HCT116 (cell line): ENCODE measurements around the gene ADAMTS14. TPM values are rescaled to one million over a fixed set of nuclear protein-coding genes. Genes with fewer than 3 reads are reported as not detected.

Source experiments
- ATAC-seq: fragments of 200-7000 bp; cut with Tn5 transposase; 2 replicates; pipeline ENCODE4 v1.9.1; 2020; ENCODE audit warnings: mild to moderate bottlenecking, moderate library complexity
- BruUV-seq: library from RNA; stranded (reverse); fragments of 400-500 nt; replicated peaks from 2 replicates; lab custom pipeline; 2021; lab: Mats Ljungman, UMichigan
- CTCF ChIA-PET: fragments of 300-600 bp; sonication (Branson Sonifier 250); formaldehyde crosslinking; loops from one replicate; lab custom pipeline; 2021; ENCODE audit warnings: antibody characterized with exemption; lab: Charles Lee
- POLR2A ChIA-PET: fragments of 300-600, 350-600 bp; sonication (Branson Sonifier 250); formaldehyde crosslinking; loops from one replicate; lab custom pipeline; 2021; ENCODE audit warnings: antibody characterized with exemption; lab: Charles Lee
- RAD21 ChIA-PET, 2 experiments: fragments of 300-600 bp; sonication (Branson Sonifier 250); formaldehyde crosslinking; loops; one replicate each; lab custom pipeline; 2023; ENCODE audit warnings: low total read pairs in 2 of 2; ENCODE audit not compliant: uncharacterized antibody in 2 of 2, unreplicated experiment in 2 of 2, low non-redundant PET in 1 of 2; lab: Charles Lee
- DNase-seq: peaks from one replicate; pipeline ENCODE4 v3.0.0-alpha.2; 2010; ENCODE audit warnings: low read depth, low spot score
- H2AFZ ChIP-seq: fragments of 200-600 bp; shearing (Covaris generic), sonication (generic); 2 replicates; pipeline ENCODE4 v1.6.1; 2017; ENCODE audit warnings: low read depth, mixed run types, mixed read lengths, antibody characterized with exemption, low read length; ENCODE audit not compliant: poor library complexity, severe bottlenecking
- H3K27ac ChIP-seq: 2 replicates; pipeline ENCODE4 v1.5.1; 2012; ENCODE audit warnings: low read depth, low read length
- H3K27me3 ChIP-seq: fragments of 200-600 bp; sonication (generic); 2 replicates; pipeline ENCODE4 v1.6.1; 2016; ENCODE audit warnings: mixed run types, low read length, mixed read lengths; ENCODE audit not compliant: insufficient read depth
- H3K36me3 ChIP-seq, 2 experiments: fragments of 200-500 bp in 1 of 2; fragments of 200-600 bp in 1 of 2; sonication (Bioruptor generic) in 1 of 2; sonication (generic) in 1 of 2; 2 replicates each; pipeline versions ENCODE4 v1.5.1 to v1.6.1; 2014 to 2016; ENCODE audit warnings: low read length in 2 of 2, inconsistent platforms in 1 of 2, mixed read lengths in 1 of 2, mixed run types in 1 of 2; ENCODE audit not compliant: insufficient read depth in 2 of 2, control insufficient read depth in 1 of 2
- H3K4me1 ChIP-seq, 2 experiments: fragments of 200-600 bp in 1 of 2; sonication (generic) in 1 of 2; 2 replicates each; pipeline versions ENCODE4 v1.5.1 to v1.6.1; 2012 to 2017; ENCODE audit warnings: low read length in 2 of 2, inconsistent platforms in 1 of 2, mild to moderate bottlenecking in 1 of 2, mixed read lengths in 1 of 2, mixed run types in 1 of 2, moderate library complexity in 1 of 2; ENCODE audit not compliant: insufficient read depth in 2 of 2, control insufficient read depth in 1 of 2
- H3K4me2 ChIP-seq: fragments of 200-600 bp; sonication (generic); 2 replicates; pipeline ENCODE4 v1.6.1; 2017; ENCODE audit warnings: mixed run types, low read length, mixed read lengths
- H3K4me3 ChIP-seq, 2 experiments: fragments of 200-600 bp in 1 of 2; sonication (generic) in 1 of 2; replicated peaks in 1 of 2; 2 replicates each; pipeline ENCODE4 v1.5.1; 2011 to 2016; ENCODE audit warnings: low read length in 2 of 2, control low read depth in 1 of 2, low read depth in 1 of 2, mild to moderate bottlenecking in 1 of 2, mixed read lengths in 1 of 2, mixed run types in 1 of 2
- H3K79me2 ChIP-seq: fragments of 200-600 bp; sonication (generic); 2 replicates; pipeline ENCODE4 v1.6.1; 2017; ENCODE audit warnings: mild to moderate bottlenecking, mixed run types, low read length, moderate library complexity, mixed read lengths; ENCODE audit not compliant: insufficient read depth
- H3K9ac ChIP-seq: fragments of 200-600 bp; sonication (generic); 2 replicates; pipeline ENCODE4 v1.6.1; 2016; ENCODE audit warnings: low read length, mixed read lengths
- H3K9me2 ChIP-seq: fragments of 200-600 bp; sonication (generic), shearing (Covaris generic); 2 replicates; pipeline ENCODE4 v1.6.1; 2017; ENCODE audit warnings: mixed run types, mild to moderate bottlenecking, moderate library complexity; ENCODE audit not compliant: insufficient read depth
- H3K9me3 ChIP-seq, 2 experiments: fragments of 200-500 bp in 1 of 2; fragments of 200-600 bp in 1 of 2; sonication (Bioruptor generic) in 1 of 2; sonication (generic) in 1 of 2; 2 replicates each; pipeline ENCODE4 v1.6.1; 2014 to 2017; ENCODE audit warnings: low read length in 2 of 2, mixed read lengths in 2 of 2, inconsistent platforms in 1 of 2, low read depth in 1 of 2, mild to moderate bottlenecking in 1 of 2, mixed run types in 1 of 2, moderate library complexity in 1 of 2; ENCODE audit not compliant: control insufficient read depth in 1 of 2, insufficient read depth in 1 of 2
- H4K20me1 ChIP-seq: fragments of 200-600 bp; sonication (generic), shearing (Covaris generic); 2 replicates; pipeline ENCODE4 v1.6.1; 2017; ENCODE audit warnings: mixed run types, mild to moderate bottlenecking, moderate library complexity; ENCODE audit not compliant: insufficient read depth
- POLR2AphosphoS5 ChIP-seq: IDR thresholded peaks from 2 replicates; pipeline ENCODE4 v1.6.1; 2011; ENCODE audit warnings: mild to moderate bottlenecking, low read depth, low read length, moderate library complexity
- intact Hi-C: fragments of 100-400 bp; cut with micrococcal nuclease; formaldehyde crosslinking; loops from 2 replicates; pipeline ENCODE4 v1.10.0; 2022
- total RNA-seq: library from RNA; stranded (reverse); gene quantifications from one replicate; pipeline ENCODE4 v1.2.1, GENCODE V29; 2021; ENCODE audit not compliant: unreplicated experiment
- TF ChIP-seq, protein P1 (sequence below), 3 experiments: fragments of 200-600 bp in 1 of 3; sonication (generic) in 1 of 3; IDR thresholded peaks in 2 of 3; conservative IDR thresholded peaks in 1 of 3; 2 replicates each; pipeline ENCODE4 v1.5.1; 2012 to 2017; ENCODE audit warnings: low read depth in 2 of 3, low read length in 2 of 3, antibody characterized with exemption in 1 of 3, borderline replicate concordance in 1 of 3, control low read depth in 1 of 3, mild to moderate bottlenecking in 1 of 3, mixed read lengths in 1 of 3, mixed run types in 1 of 3, moderate library complexity in 1 of 3; ENCODE audit not compliant: insufficient read depth in 1 of 3
- TF ChIP-seq, protein P2 (sequence below): IDR thresholded peaks from 2 replicates; pipeline ENCODE4 v1.6.1; 2011; ENCODE audit warnings: mild to moderate bottlenecking, low read length, moderate library complexity; ENCODE audit not compliant: insufficient replicate concordance; ENCODE audit errors: extremely low read depth

The ADAMTS14 gene
- total RNA-seq, 1 experiment from 2014 or later, result 13.2 TPM

DNA sequence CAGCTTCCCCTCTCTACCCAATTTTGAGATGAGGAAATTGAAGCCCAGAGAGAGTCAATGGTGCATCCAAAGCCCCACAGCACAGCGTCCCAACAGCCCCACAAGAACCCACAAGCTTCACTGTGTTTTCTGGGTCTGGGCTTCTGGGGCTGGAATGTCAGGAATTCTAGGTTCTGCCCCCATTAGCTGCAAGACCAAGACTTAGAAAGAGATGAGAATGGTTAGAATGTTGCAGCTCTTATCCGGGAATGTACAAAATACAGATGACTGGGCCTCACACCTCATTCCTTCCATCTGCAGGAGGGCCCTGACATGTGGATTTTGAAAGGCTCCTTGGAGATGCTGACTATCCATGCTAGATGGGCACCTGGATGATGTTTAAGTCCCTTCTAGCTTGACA lies 137.4 kb downstream of the ADAMTS14 start (continued):
- TF ChIP-seq, protein P1, sequence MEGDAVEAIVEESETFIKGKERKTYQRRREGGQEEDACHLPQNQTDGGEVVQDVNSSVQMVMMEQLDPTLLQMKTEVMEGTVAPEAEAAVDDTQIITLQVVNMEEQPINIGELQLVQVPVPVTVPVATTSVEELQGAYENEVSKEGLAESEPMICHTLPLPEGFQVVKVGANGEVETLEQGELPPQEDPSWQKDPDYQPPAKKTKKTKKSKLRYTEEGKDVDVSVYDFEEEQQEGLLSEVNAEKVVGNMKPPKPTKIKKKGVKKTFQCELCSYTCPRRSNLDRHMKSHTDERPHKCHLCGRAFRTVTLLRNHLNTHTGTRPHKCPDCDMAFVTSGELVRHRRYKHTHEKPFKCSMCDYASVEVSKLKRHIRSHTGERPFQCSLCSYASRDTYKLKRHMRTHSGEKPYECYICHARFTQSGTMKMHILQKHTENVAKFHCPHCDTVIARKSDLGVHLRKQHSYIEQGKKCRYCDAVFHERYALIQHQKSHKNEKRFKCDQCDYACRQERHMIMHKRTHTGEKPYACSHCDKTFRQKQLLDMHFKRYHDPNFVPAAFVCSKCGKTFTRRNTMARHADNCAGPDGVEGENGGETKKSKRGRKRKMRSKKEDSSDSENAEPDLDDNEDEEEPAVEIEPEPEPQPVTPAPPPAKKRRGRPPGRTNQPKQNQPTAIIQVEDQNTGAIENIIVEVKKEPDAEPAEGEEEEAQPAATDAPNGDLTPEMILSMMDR (IDR thresholded peaks at IDR 0.05 in 2 of 3, conservative IDR thresholded peaks at IDR 0.05 in 1 of 3; ENCODE audit: borderline replicate concordance in 1 of 3, insufficient read depth in 1 of 3, low read depth in 2 of 3, low read length in 2 of 3), result no peak

DNA sequence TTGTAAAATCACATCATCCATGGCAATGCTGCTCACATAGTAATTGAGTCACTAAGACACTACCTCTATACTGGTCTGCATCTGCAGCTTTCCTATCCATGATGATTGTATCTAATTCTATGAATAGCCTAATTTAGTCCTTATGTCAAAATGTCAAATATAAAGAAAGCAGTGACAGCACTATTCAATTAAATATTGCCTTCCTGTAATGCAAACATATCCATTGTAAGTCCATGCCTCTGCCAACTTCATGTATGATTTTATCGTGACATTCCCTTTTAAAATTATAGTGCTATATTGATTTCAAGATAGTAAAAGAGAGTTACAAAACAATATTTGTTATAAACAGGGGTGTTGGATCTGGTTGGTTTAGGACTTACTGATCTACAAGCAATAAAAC lies 138.7 kb downstream of the ADAMTS14 start:
- no TSS peak for BruUV-seq
- Histone ChIP-seq H2AFZ (no peak overlapping the region), H3K27ac (no peak overlapping the region), H3K79me2 (no peaks in the 10 kb centered on the region), H3K9me3 (no peaks in the 10 kb centered on the region), H3K4me2 (no peak overlapping the region), H3K9me2 (no peaks in the 10 kb centered on the region), H4K20me1 (no peaks in the 10 kb centered on the region), H3K27me3 (no peaks in the 10 kb centered on the region), H3K36me3 (no peaks in the 10 kb centered on the region), H3K4me3 (no peak overlapping the region), H3K9ac (no peak overlapping the region), H3K4me1 (peaks cover 0 to 8% of the 10 kb centered on the region in 2 experiments; a peak in 1 of 4 replicates)
- ChIA-PET RAD21 (no interaction called here), POLR2A (no interaction called here), CTCF (no interaction called here)
- DNase-seq, result no peak
- ATAC-seq, result no peak
- intact Hi-C loops, result no loop called here
- no peak for TF ChIP-seq POLR2AphosphoS5
- TF ChIP-seq, protein P2, sequence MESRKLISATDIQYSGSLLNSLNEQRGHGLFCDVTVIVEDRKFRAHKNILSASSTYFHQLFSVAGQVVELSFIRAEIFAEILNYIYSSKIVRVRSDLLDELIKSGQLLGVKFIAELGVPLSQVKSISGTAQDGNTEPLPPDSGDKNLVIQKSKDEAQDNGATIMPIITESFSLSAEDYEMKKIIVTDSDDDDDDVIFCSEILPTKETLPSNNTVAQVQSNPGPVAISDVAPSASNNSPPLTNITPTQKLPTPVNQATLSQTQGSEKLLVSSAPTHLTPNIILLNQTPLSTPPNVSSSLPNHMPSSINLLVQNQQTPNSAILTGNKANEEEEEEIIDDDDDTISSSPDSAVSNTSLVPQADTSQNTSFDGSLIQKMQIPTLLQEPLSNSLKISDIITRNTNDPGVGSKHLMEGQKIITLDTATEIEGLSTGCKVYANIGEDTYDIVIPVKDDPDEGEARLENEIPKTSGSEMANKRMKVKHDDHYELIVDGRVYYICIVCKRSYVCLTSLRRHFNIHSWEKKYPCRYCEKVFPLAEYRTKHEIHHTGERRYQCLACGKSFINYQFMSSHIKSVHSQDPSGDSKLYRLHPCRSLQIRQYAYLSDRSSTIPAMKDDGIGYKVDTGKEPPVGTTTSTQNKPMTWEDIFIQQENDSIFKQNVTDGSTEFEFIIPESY, result no peak
